MM.1S (cell line): ENCODE measurements around the gene SLC4A8.
A peak's percentile ranks its signal among the peaks of the same experiment; 100 is the strongest.

Source experiments
- DNase-seq: peaks from one replicate; pipeline ENCODE4 v3.0.0-alpha.2; 2015
- H2AFZ ChIP-seq: fragments of 300-600 bp; sonication (generic); 2 replicates; pipeline ENCODE4 v1.6.0; 2016; ENCODE audit warnings: antibody characterized with exemption, low read length
- H3F3A ChIP-seq: fragments of 300-600 bp; sonication (generic); 2 replicates; pipeline ENCODE4 v1.6.1; 2016; ENCODE audit warnings: mild to moderate bottlenecking, antibody characterized with exemption, low read length, moderate library complexity, mixed read lengths; ENCODE audit not compliant: insufficient read depth
- H3K27ac ChIP-seq: fragments of 300-600 bp; sonication (generic); 2 replicates; pipeline ENCODE4 v1.5.1; 2016; ENCODE audit warnings: mild to moderate bottlenecking, low read length
- H3K27me3 ChIP-seq: fragments of 300-600 bp; sonication (generic); replicated peaks from 2 replicates; pipeline ENCODE4 v1.6.0; 2016; ENCODE audit warnings: low read length; ENCODE audit not compliant: insufficient read depth
- H3K36me3 ChIP-seq: fragments of 300-600 bp; sonication (generic); replicated peaks from 2 replicates; pipeline ENCODE4 v1.6.1; 2016; ENCODE audit warnings: mild to moderate bottlenecking, low read length, mixed read lengths; ENCODE audit not compliant: insufficient read depth
- H3K4me1 ChIP-seq: fragments of 300-600 bp; sonication (generic); 2 replicates; pipeline ENCODE4 v1.6.1; 2016; ENCODE audit warnings: low read length, mixed read lengths
- H3K4me2 ChIP-seq: fragments of 300-600 bp; sonication (generic); 2 replicates; pipeline ENCODE4 v1.6.0; 2016; ENCODE audit warnings: low read depth, low read length
- H3K4me3 ChIP-seq: fragments of 300-600 bp; sonication (generic); 2 replicates; pipeline ENCODE4 v1.5.1; 2016; ENCODE audit warnings: low read length, mixed read lengths
- H3K79me2 ChIP-seq: fragments of 300-600 bp; sonication (generic); 2 replicates; pipeline ENCODE4 v1.6.1; 2016; ENCODE audit warnings: mixed run types, low read length, mixed read lengths
- H3K9ac ChIP-seq: fragments of 300-600 bp; sonication (generic); 2 replicates; pipeline ENCODE4 v1.6.1; 2016; ENCODE audit warnings: low read length, mixed read lengths
- H3K9me2 ChIP-seq: fragments of 300-600 bp; sonication (generic); replicated peaks from 2 replicates; pipeline ENCODE4 v1.6.1; 2016; ENCODE audit warnings: mild to moderate bottlenecking, low read length, mixed read lengths; ENCODE audit not compliant: insufficient read depth
- H3K9me3 ChIP-seq: fragments of 300-600 bp; sonication (generic); replicated peaks from 2 replicates; pipeline ENCODE4 v1.6.1; 2016; ENCODE audit warnings: mild to moderate bottlenecking, low read length, mixed read lengths; ENCODE audit not compliant: insufficient read depth
- H4K20me1 ChIP-seq: fragments of 300-600 bp; sonication (generic); 2 replicates; pipeline ENCODE4 v1.6.1; 2016; ENCODE audit warnings: mild to moderate bottlenecking, low read length, moderate library complexity, mixed read lengths; ENCODE audit not compliant: insufficient read depth
- CTCF ChIP-seq: fragments of 300-600 bp; sonication (generic); IDR thresholded peaks from 2 replicates; pipeline ENCODE4 v1.5.1; 2016; ENCODE audit warnings: antibody characterized with exemption, low read length, mixed read lengths
- EZH2 ChIP-seq: fragments of 300-600 bp; sonication (generic); optimal IDR thresholded peaks from 2 replicates; pipeline ENCODE3; 2017; ENCODE audit warnings: low read depth, mild to moderate bottlenecking, antibody characterized with exemption, low read length, mixed read lengths
- EZH2phosphoT487 ChIP-seq: fragments of 300-600 bp; sonication (generic); IDR thresholded peaks from 2 replicates; pipeline ENCODE4 v1.6.1; 2018; ENCODE audit warnings: antibody characterized with exemption, low read length

Gene SLC4A8

GRCh38 chr12:51378749-51379148 is 45.9 kb upstream of the SLC4A8 start:
- no peaks in the 10 kb centered on the region for H4K20me1 ChIP-seq
- H3K9ac ChIP-seq: no peak overlapping the region
- peak; percentile 27 for DNase-seq
- no peak overlapping the region for H3K4me2 ChIP-seq
- no peak overlapping the region for H3K4me3 ChIP-seq
- peaks cover 14% of the 10 kb centered on the region for H3K4me1 ChIP-seq
- H3F3A ChIP-seq: peaks cover 6% of the 10 kb centered on the region
- no peak overlapping the region for H2AFZ ChIP-seq
- no peaks in the 10 kb centered on the region for H3K36me3 ChIP-seq
- H3K79me2 ChIP-seq: no peaks in the 10 kb centered on the region
- H3K27ac ChIP-seq: no peak overlapping the region
- no peaks in the 10 kb centered on the region for H3K9me3 ChIP-seq
- H3K9me2 ChIP-seq: no peaks in the 10 kb centered on the region
- TF ChIP-seq CTCF (no peak), EZH2 (no peak), EZH2phosphoT487 (no peak)
- H3K27me3 ChIP-seq: no peaks in the 10 kb centered on the region

GRCh38 chr12:51379571-51379970 is 45.1 kb upstream of the SLC4A8 start:
- Histone ChIP-seq H3F3A (peaks cover 12% of the 10 kb centered on the region), H3K36me3 (no peaks in the 10 kb centered on the region), H3K79me2 (no peaks in the 10 kb centered on the region), H4K20me1 (no peaks in the 10 kb centered on the region), H2AFZ (no peak overlapping the region), H3K9ac (no peak overlapping the region), H3K27ac (no peak overlapping the region), H3K4me3 (no peak overlapping the region), H3K9me2 (no peaks in the 10 kb centered on the region), H3K9me3 (no peaks in the 10 kb centered on the region), H3K27me3 (no peaks in the 10 kb centered on the region), H3K4me2 (no peak overlapping the region), H3K4me1 (peaks cover 19% of the 10 kb centered on the region)
- TF ChIP-seq CTCF (no peak), EZH2 (no peak), EZH2phosphoT487 (no peak)
- no peak for DNase-seq

GRCh38 chr12:51381226-51382079 is 43.2 kb upstream of the SLC4A8 start:
- Histone ChIP-seq H3K27ac (no peak overlapping the region), H3K36me3 (no peaks in the 10 kb centered on the region)
- no peak for DNase-seq

More at GRCh38 chr12:51381226-51382079, 43.2 kb upstream of the SLC4A8 start:
- Histone ChIP-seq H3K79me2 (no peaks in the 10 kb centered on the region), H3K4me1 (peaks cover 19% of the 10 kb centered on the region), H4K20me1 (no peaks in the 10 kb centered on the region), H3K9me3 (no peaks in the 10 kb centered on the region), H3K27me3 (no peaks in the 10 kb centered on the region), H3K4me3 (no peak overlapping the region), H2AFZ (no peak overlapping the region), H3K4me2 (no peak overlapping the region), H3K9ac (no peak overlapping the region), H3F3A (peaks cover 12% of the 10 kb centered on the region), H3K9me2 (no peaks in the 10 kb centered on the region)
- TF ChIP-seq CTCF: no peak
- TF ChIP-seq EZH2: no peak
- TF ChIP-seq EZH2phosphoT487: no peak
